Neural progenitor cell (in vitro differentiated cells): Measurements from ENCODE around the gene PTGDS.

ENCODE experiments used
- CTCF ChIP-seq: fragments of 200-600 bp; sonication (generic); IDR thresholded peaks from 2 replicates; pipeline ENCODE4 v1.5.1; 2017; ENCODE audit warnings: antibody characterized with exemption, mild to moderate bottlenecking
- EZH2 ChIP-seq: fragments of 200-600 bp; sonication (generic); IDR thresholded peaks from 2 replicates; pipeline ENCODE4 v1.6.1; 2017; ENCODE audit warnings: antibody characterized with exemption, mild to moderate bottlenecking, moderate library complexity
- EZH2phosphoT487 ChIP-seq: fragments of 200-600 bp; sonication (generic); IDR thresholded peaks from 2 replicates; pipeline ENCODE4 v1.6.1; 2017; ENCODE audit warnings: antibody characterized with exemption

DNA sequence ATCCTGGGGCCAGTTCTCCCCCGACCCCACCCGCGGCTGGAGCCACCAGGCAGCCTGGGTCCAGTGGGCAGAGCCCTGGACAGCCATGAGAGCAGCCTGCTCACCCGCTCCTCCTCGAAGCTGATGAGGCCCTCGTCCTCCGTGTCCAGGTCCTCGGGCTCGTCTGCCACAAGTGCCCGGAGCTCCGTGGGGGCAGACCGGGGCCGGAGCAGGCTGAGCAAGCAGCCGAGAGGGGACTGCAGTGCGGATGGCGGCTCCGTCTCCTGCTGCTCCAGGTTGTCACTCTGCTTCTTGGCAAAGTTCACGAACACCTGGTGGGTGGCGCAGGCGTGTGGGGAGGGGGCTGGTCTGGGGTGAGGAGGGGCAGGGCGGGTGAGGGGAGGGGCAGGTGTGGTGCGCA lies 31.0 kb downstream of the PTGDS start:
- TF ChIP-seq EZH2 (no peak), CTCF (no peak), EZH2phosphoT487 (no peak)
